OCI-LY1 (cell line): ENCODE results near the gene HEYL.

Experiments
- EZH2 ChIP-seq: fragments of 200-600 bp; sonication (generic), shearing (Covaris generic); IDR thresholded peaks from 2 replicates; pipeline ENCODE4 v1.8.0; 2017; ENCODE audit warnings: borderline replicate concordance, mixed run types, mild to moderate bottlenecking, antibody characterized with exemption, low read length, moderate library complexity, mixed read lengths
- TF ChIP-seq, protein P1 (sequence below): fragments of 200-600 bp; sonication (generic), shearing (Covaris generic); IDR thresholded peaks from 2 replicates; pipeline ENCODE4 v1.5.1; 2017; ENCODE audit warnings: mild to moderate bottlenecking, antibody characterized with exemption, low read length, moderate library complexity, mixed read lengths

DNA sequence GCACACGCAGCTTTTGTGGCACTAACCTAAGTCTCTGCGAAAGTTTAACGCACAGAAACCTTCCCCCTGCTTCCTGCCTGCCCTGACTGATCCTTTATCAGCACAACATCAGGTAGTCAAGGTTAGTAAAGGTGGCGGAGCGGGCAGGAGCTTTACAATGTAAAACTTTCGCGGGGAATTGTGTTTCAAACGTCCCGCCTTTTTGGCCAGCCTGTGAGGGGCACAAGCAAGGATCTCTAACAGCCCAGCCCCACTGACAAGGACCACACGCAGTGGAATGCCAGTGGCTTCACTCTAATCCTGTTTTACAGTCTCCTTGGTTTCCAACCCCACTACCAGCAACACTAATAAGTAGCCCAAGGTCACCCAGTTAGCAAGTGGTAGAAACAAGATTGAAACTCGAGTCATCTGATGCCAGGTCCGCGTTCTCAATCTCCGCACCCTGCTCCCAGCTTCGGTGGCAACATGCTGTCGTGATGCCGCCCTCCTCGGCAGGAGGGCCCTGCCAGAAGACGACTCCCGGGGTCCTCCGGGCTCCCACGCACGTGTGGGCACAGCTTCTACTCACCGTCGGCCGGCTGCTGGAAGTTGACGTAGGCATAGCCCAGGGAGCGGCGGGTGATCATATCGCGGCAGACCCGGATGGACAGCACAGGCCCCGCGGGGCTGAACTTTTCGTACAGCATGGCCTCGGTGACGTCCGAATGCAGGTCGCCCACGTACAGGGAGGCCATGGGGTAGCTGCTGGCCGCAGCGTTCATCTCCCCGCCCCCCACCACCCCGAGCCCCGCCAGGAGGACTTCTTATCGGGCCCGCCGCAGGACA lies 64.0 kb downstream of the HEYL start:
- TF ChIP-seq, protein P1, sequence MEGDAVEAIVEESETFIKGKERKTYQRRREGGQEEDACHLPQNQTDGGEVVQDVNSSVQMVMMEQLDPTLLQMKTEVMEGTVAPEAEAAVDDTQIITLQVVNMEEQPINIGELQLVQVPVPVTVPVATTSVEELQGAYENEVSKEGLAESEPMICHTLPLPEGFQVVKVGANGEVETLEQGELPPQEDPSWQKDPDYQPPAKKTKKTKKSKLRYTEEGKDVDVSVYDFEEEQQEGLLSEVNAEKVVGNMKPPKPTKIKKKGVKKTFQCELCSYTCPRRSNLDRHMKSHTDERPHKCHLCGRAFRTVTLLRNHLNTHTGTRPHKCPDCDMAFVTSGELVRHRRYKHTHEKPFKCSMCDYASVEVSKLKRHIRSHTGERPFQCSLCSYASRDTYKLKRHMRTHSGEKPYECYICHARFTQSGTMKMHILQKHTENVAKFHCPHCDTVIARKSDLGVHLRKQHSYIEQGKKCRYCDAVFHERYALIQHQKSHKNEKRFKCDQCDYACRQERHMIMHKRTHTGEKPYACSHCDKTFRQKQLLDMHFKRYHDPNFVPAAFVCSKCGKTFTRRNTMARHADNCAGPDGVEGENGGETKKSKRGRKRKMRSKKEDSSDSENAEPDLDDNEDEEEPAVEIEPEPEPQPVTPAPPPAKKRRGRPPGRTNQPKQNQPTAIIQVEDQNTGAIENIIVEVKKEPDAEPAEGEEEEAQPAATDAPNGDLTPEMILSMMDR: no peak
- no peak for TF ChIP-seq EZH2
